ENCODE results near the gene IGFBPL1.
"Not testable (repeated sequence)": the region's sequence is repeated elsewhere in the genome, so short reads cannot be mapped to it uniquely, and the experiment has no call there.

IGFBPL1 gene, protein sequence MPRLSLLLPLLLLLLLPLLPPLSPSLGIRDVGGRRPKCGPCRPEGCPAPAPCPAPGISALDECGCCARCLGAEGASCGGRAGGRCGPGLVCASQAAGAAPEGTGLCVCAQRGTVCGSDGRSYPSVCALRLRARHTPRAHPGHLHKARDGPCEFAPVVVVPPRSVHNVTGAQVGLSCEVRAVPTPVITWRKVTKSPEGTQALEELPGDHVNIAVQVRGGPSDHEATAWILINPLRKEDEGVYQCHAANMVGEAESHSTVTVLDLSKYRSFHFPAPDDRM

GRCh38 chr9:38423973-38424843 lies at the start of gene IGFBPL1:
Gene IGFBPL1, minus strand, starts transcription at chr9:38424454. Its CDS starts 30 bp downstream, at chr9:38424424.
- DNase-seq, result no peak

GRCh38 chr9:38472583-38473249 lies 48.5 kb upstream of the IGFBPL1 start:
- DNase-seq, result not testable (repeated sequence)

GRCh38 chr9:38467404-38467803 lies 43.1 kb upstream of the IGFBPL1 start:
- no peak for DNase-seq

DNA sequence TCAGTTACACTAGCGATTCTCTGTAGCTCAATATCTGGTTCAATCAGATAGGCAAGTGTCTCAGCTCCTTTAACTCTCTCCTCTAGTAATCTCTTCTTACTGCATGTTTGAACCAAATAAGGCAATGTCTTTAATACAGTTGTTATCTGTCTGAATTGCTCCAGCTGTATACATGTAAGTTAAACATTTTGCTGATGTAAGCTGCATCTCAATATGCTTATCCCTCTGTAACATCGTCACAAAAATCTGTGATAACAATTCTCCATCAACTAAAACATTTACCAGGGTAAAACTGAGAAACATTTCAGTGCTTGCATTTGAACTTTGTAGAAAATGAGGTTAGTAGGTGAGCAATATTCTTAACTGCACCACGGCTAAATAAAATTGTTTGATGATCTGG lies 29.6 kb upstream of the IGFBPL1 start:
- DNase-seq, result no peak

- no peak for DNase-seq
Measured at GRCh38 chr9:38451162-38451561, 26.9 kb upstream of the IGFBPL1 start.

GRCh38 chr9:38447703-38448102 lies 23.4 kb upstream of the IGFBPL1 start:
- DNase-seq, result no peak

- no peak for DNase-seq
Measured at GRCh38 chr9:38445154-38446043, 21.1 kb upstream of the IGFBPL1 start.

DNA sequence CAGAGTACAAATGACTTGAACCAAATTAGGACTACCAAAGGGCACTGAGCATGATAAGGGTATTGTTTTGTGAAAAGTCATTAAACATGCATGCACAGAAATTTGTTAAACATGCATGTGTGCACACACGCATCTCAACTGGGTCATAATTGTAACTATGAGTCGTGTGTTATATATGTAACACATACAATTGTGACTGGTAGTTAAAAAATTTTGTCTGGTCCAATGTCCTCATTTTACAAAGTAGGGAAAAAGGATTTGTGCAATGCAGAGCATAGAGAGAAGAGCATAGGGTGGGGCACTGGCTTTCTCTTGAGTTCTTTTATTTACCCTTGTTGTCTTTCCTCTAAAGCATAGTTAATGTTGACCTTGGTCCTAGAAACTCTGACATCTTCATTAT lies 19.3 kb upstream of the IGFBPL1 start:
- DNase-seq, result no peak

DNA sequence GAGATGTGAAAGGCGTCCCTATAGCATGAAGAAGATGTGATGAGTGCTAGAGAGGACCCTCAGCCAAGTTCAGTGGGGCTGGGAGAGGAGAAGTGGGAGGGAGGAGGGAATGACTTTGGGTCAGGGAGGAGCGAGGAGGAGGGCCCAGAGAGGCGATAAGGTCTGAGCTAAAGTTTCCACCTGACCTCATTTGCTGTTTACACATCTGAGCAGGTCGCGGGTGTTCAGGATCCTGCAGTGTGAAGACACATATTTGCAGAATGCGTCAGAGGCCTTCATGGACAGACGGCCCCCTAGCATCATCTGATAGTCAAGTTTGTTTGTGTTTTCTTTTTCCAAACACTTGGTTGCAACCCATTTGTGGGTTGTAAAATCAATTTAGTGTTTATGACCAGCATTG lies 18.9 kb upstream of the IGFBPL1 start:
- DNase-seq, result no peak

DNA sequence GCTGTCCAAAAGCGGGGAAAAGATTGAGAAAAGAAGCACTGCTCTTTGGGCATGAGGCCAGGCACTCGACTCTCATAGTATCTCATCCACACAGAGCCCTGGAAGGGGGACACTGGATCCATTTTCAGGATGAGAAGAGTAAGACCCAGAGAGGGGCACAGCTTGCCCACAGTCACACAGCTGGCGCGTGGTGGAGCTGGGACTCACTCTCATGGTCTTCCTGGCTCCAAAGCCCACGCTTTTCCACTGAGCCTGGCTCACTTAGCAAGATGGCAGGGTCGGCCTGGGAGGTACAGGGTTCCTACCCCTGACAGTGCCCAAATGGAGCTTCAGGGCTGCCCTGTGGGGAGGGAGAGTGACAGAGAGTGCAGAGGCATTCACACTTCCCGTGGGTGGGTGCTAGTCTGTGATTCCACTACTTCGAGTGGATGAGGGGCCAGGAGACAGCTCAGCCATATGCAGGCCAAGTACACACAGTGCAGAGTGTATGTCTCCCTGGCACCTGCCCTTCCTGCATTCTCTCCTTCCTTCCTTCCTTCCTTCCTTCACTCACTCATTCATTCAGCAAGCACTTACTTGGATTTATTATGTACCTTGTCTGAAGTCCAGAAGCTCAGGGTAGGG lies 18.3 kb upstream of the IGFBPL1 start:
- no peak for DNase-seq

DNA sequence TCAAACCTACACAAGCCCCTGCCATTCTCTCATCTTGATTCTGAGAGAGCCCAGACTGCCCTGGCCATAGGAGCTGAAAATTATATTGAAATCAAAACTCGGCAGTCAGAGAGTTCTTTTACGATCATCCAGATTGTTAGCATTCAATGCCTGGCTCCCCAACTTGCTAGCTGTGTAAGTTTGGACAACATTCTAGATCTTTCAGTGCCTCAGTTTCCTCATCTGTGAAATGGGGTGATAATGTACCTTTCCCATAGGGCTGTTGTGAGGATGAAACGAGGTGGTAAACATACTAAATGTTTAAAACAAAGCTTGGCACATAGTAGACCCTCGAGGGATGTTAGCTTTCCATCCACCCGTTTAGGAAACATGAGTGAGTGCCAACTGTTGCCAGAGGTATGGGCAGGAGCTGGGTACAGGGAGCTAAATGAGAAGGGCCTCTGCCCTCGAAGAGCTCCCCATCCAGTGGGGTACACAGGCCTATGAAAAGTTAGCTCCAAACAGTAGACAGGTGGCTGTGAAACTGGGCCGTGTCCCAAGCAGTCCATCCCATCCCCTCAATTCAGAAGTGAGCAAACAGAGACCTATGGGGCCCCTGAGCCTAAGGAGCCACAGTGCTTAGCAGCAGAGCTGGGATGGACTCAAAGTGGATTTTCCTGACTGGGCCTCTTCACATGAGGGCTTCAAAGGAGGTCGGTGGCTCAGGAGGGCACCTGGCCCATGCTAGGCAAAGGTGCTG lies 17.3 kb upstream of the IGFBPL1 start:
- DNase-seq, result no peak

GRCh38 chr9:38440516-38440915 lies 16.3 kb upstream of the IGFBPL1 start:
- no peak for DNase-seq

DNA sequence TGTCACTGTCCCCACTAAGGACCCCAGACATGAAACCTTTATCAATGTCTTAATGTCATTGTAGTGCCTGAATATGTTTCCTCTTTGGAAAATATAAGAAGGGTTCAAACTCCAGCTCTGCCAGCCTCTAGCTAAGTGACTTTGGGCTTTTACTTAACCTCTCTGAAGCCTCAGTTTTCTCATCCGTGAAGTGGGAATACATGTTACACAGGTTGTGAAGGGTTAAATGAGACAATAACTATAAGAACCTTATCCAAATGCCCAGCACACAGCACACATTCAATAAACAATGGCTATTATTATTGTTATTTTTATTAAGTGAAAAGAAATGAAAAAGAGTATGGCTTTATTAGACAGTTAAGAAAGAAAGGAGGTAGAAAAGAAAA lies 15.7 kb upstream of the IGFBPL1 start:
- DNase-seq, result no peak

GRCh38 chr9:38439291-38439915 lies 15.1 kb upstream of the IGFBPL1 start:
- DNase-seq, result no peak

GRCh38 chr9:38437193-38437823 lies 13.1 kb upstream of the IGFBPL1 start:
- no peak for DNase-seq

DNA sequence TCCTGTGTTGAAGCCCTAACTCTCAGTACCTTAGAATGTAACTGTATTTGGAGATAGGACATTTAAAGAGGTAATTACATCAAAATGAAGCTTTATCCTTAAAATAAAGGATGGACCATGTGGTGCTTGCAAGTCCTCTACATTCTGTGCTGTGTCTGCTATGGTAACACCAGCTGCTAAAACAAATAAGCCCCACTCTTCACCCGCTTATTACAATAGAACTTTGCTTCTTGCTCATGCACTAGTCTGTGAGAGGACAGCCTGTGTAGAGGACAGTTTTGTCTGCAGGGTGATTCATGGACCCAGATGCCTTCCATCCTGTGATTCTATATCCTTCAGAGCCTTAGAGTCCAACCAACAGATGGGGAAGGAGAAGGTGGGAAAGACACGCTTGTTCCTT lies 12.5 kb upstream of the IGFBPL1 start:
- DNase-seq, result no peak

DNA sequence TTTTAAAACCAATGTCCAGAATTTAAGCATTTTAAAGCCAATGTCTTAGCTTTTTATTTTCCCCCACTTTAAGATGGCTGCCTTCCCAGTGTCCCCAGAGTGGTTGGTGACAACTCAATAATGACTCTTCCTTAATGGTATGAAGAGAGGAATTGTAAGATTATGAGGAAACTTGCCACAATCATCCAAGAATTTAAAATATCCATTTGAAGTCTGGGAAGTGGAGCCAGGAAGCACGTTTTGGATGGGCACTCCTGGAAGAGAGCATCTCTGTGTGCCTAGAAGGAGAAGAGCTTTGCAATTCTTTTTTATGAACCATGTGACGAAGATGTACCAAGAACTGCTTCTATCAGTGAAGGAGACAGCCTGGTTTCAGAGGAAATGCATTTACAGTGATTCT lies 11.3 kb upstream of the IGFBPL1 start:
- DNase-seq, result no peak

DNA sequence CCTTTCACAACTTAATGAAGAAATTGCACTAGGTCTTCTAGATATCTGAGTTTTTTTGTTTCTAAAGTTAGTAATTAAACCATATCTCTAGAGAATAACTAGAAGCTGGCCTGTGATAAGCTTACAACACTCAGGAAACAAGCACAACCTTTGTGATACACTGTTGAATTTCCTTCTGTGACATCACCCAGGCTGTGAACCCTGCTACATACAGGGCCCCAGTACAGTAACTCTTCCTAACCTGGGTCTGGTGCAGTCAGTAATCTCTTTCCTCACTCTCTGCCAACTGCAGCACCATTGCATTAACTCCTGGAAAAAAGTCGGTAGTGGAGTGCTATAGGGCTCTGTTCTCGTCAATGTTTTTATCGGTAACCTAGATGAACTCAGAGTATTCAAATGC lies 10.6 kb upstream of the IGFBPL1 start:
- no peak for DNase-seq

- DNase-seq, result no peak
Measured at GRCh38 chr9:38434365-38434764, 10.1 kb upstream of the IGFBPL1 start.

DNA sequence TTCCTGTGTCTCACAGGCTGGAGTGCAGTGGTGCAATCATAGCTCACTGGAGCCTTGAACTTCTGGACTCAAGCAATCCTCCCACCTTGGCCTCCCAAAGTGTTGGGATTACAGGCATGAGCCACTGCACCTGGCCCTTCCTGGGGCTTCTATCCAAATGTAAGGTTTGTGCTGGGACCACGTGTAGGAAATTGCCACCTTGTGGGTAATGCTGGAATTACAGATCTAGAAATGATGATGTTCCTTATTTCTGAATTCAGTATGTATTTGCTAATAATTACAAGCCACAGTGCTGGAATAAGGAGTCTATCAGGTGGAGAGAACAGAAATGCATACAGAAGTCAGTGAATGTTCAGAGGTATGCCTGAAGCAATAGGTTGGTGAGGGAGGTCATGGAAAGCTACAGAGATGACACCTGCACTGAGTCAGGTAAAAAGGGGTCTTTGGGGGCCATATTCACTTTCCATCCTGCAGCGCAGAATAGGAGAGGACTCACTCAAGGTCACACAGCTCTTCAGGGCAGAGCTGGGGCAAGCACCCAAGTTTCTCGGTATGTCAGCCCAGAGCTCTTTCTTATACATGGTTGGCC lies 8.8 kb upstream of the IGFBPL1 start:
- DNase-seq, result no peak

Data from activated effector memory CD4-positive, alpha-beta T cell treated with Interleukin-2 at 50 U/mL for 16 hours (primary cell).